Endothelial cell of umbilical vein (primary cell): ENCODE data around the gene SP100. TPM values are rescaled to one million over a fixed set of nuclear protein-coding genes. Genes with fewer than 3 reads are reported as not detected.

Experiments
- BruUV-seq: library from RNA; stranded (reverse); fragments of 400-500 nt; replicated peaks from 2 replicates; lab custom pipeline; 2021; lab: Mats Ljungman, UMichigan
- CTCF ChIA-PET: fragments of 300-600, 350-600 bp; sonication (Branson Sonifier 250); formaldehyde crosslinking; loops from one replicate; lab custom pipeline; 2021; ENCODE audit warnings: antibody characterized with exemption, inconsistent platforms; lab: Charles Lee
- POLR2A ChIA-PET: fragments of 300-600, 350-600 bp; sonication (Branson Sonifier 250); formaldehyde crosslinking; loops from one replicate; lab custom pipeline; 2021; ENCODE audit warnings: antibody characterized with exemption, inconsistent platforms; lab: Charles Lee
- DNase-seq: peaks from one replicate; pipeline ENCODE4 v3.0.0-alpha.2; 2011; ENCODE audit warnings: low read depth, low spot score
- FAIRE-seq: peaks from 2 replicates; lab custom pipeline; 2011; peaks lifted over from hg19 to GRCh38; lab: Jason Lieb, UNC
- H2AFZ ChIP-seq: 2 replicates; pipeline ENCODE4 v1.6.0; 2012; ENCODE audit warnings: low read depth, low read length, control low read depth, inconsistent platforms
- H3K27ac ChIP-seq: 2 replicates; pipeline ENCODE4 v1.5.1; 2011; ENCODE audit warnings: low read depth, mild to moderate bottlenecking, control low read depth, low read length, moderate library complexity; ENCODE audit not compliant: insufficient read depth
- H3K27me3 ChIP-seq, 2 experiments: 2 replicates each; pipeline versions ENCODE4 v1.6.0 to v1.6.1; 2011; ENCODE audit warnings: low read length in 2 of 2, mixed read lengths in 1 of 2; ENCODE audit not compliant: control insufficient read depth in 2 of 2, insufficient read depth in 2 of 2
- H3K36me3 ChIP-seq, 2 experiments: 2 replicates in 1 of 2; 3 replicates in 1 of 2; pipeline ENCODE4 v1.5.1; 2011; ENCODE audit warnings: low read length in 2 of 2, mild to moderate bottlenecking in 1 of 2, moderate library complexity in 1 of 2; ENCODE audit not compliant: control insufficient read depth in 2 of 2, insufficient read depth in 2 of 2; ENCODE audit errors: extremely low read depth in 1 of 2
- H3K4me1 ChIP-seq: 3 replicates; pipeline ENCODE4 v1.5.1; 2011; ENCODE audit warnings: mild to moderate bottlenecking, low read length; ENCODE audit not compliant: control insufficient read depth, insufficient read depth; ENCODE audit errors: extremely low read depth
- H3K4me2 ChIP-seq: 2 replicates; pipeline ENCODE4 v1.6.1; 2011; ENCODE audit warnings: low read length, control low read depth, mixed read lengths; ENCODE audit not compliant: insufficient read depth
- H3K4me3 ChIP-seq, 3 experiments: fragments of 200-600 bp in 1 of 3; sonication (generic), shearing (Covaris generic) in 1 of 3; replicated peaks in 1 of 3; 2 replicates each; pipeline ENCODE4 v1.5.1; 2011 to 2016; ENCODE audit warnings: control low read depth in 3 of 3, low read length in 3 of 3, mild to moderate bottlenecking in 2 of 3, inconsistent platforms in 1 of 3, low read depth in 1 of 3, moderate library complexity in 1 of 3; ENCODE audit not compliant: insufficient read depth in 1 of 3
- H3K79me2 ChIP-seq: 2 replicates; pipeline ENCODE4 v1.6.0; 2012; ENCODE audit warnings: low read length, inconsistent platforms; ENCODE audit not compliant: control insufficient read depth, insufficient read depth
- H3K9ac ChIP-seq: replicated peaks from 2 replicates; pipeline ENCODE3; 2011; ENCODE audit warnings: low read length, control low read depth; ENCODE audit not compliant: insufficient read depth; ENCODE audit errors: extremely low read depth
- H3K9me1 ChIP-seq: replicated peaks from 3 replicates; pipeline ENCODE4 v1.6.0; 2011; ENCODE audit warnings: mild to moderate bottlenecking, low read length; ENCODE audit not compliant: control insufficient read depth, insufficient read depth; ENCODE audit errors: extremely low read depth
- H3K9me3 ChIP-seq: replicated peaks from 2 replicates; pipeline ENCODE4 v1.5.1; 2012; ENCODE audit warnings: low read length, inconsistent platforms; ENCODE audit not compliant: control insufficient read depth, insufficient read depth
- H4K20me1 ChIP-seq: replicated peaks from 2 replicates; pipeline ENCODE3; 2011; ENCODE audit warnings: mild to moderate bottlenecking, low read length; ENCODE audit not compliant: control insufficient read depth, insufficient read depth; ENCODE audit errors: extremely low read depth
- EZH2 ChIP-seq: IDR thresholded peaks from 2 replicates; pipeline ENCODE4 v1.6.1; 2012; ENCODE audit warnings: borderline replicate concordance, low read depth, mild to moderate bottlenecking, moderate library complexity, low read length, inconsistent platforms; ENCODE audit not compliant: severe bottlenecking
- FOS ChIP-seq: IDR thresholded peaks from 2 replicates; pipeline ENCODE4 v1.6.1; 2011; ENCODE audit warnings: mild to moderate bottlenecking, low read length, moderate library complexity, borderline replicate concordance; ENCODE audit not compliant: insufficient read depth
- GATA2 ChIP-seq: IDR thresholded peaks from 2 replicates; pipeline ENCODE4 v1.7.0; 2011; ENCODE audit warnings: low read depth, mild to moderate bottlenecking, moderate library complexity, mixed read lengths, low read length; ENCODE audit not compliant: insufficient read length, insufficient read depth
- JUN ChIP-seq: IDR thresholded peaks from 2 replicates; pipeline ENCODE4 v1.6.1; 2011; ENCODE audit warnings: borderline replicate concordance, low read depth; ENCODE audit not compliant: insufficient read length, insufficient read depth
- MYC ChIP-seq: IDR thresholded peaks from one replicate; pipeline ENCODE4 v1.6.1; 2011; ENCODE audit warnings: mild to moderate bottlenecking, low read depth, low read length
- POLR2A ChIP-seq: IDR thresholded peaks from 2 replicates; pipeline ENCODE4 v1.6.1; 2012; ENCODE audit warnings: low read depth, mild to moderate bottlenecking, control low read depth, low read length
- POLR2AphosphoS5 ChIP-seq: IDR thresholded peaks from 2 replicates; pipeline ENCODE4 v1.6.1; 2012; ENCODE audit warnings: low read depth, mild to moderate bottlenecking, control low read depth, low read length, moderate library complexity; ENCODE audit not compliant: insufficient read depth
- dilution Hi-C: fragments of 300-500 bp; cut with MboI; formaldehyde crosslinking; loops from one replicate; pipeline ENCODE4 v1.15.0; 2019; ENCODE audit warnings: low sequenced_read_pairs; ENCODE audit not compliant: extremely low pct_ligation_motif_present
- intact Hi-C: fragments of 100-400 bp; cut with micrococcal nuclease; formaldehyde crosslinking; loops from one replicate; pipeline ENCODE4 v1.10.0; 2022
- polyA plus RNA-seq, 4 experiments: library from polyadenylated mRNA; depleted of rRNA in 3 of 4; stranded (reverse) in 3 of 4; unstranded in 1 of 4; fragments of >200 nt; gene quantifications; 2 replicates each; pipeline versions ENCODE4 v1.2.1 to v1.2.3, GENCODE V29; 2011 to 2012; ENCODE audit warnings: missing spikeins in 1 of 4
- total RNA-seq: library from RNA; stranded (reverse); gene quantifications from 2 replicates; pipeline ENCODE4 v1.2.3, GENCODE V29; 2021
- TF ChIP-seq, protein P1 (sequence below): IDR thresholded peaks from 2 replicates; pipeline ENCODE4 v1.6.1; 2011; ENCODE audit not compliant: insufficient read depth, insufficient read length
- TF ChIP-seq, protein P2 (sequence below), 2 donors: IDR thresholded peaks; 1 replicate in 1 of 2; 2 replicates in 1 of 2; pipeline ENCODE4 v1.5.1; 2011; ENCODE audit warnings: low read length in 2 of 2, mild to moderate bottlenecking in 2 of 2, moderate library complexity in 2 of 2, control low read depth in 1 of 2, inconsistent platforms in 1 of 2, low read depth in 1 of 2; ENCODE audit not compliant: insufficient read depth in 1 of 2; ENCODE audit errors: extremely low read depth in 1 of 2

The SP100 gene
- total and polyA plus RNA-seq, 2 donors (not counting 3 experiments of a cell fraction or from before 2014, with no cell fraction given): 33.7 to 108 TPM

- intact Hi-C loops: no loop called here
- Histone ChIP-seq H3K9me3 (peaks cover 3% of the 10 kb centered on the region), H3K4me3 (no peak overlapping the region), H3K4me1 (no peaks in the 10 kb centered on the region), H3K27me3 (no peaks in the 10 kb centered on the region), H2AFZ (no peak overlapping the region), H4K20me1 (no peaks in the 10 kb centered on the region), H3K9ac (no peak overlapping the region), H3K9me1 (no peaks in the 10 kb centered on the region), H3K36me3 (no peaks in the 10 kb centered on the region), H3K4me2 (no peak overlapping the region), H3K27ac (no peak overlapping the region), H3K79me2 (no peaks in the 10 kb centered on the region)
- BruUV-seq: no TSS peak
- DNase-seq (no peak), FAIRE-seq (no peak)
- POLR2A ChIA-PET: no interaction called here
- dilution Hi-C loops: no loop called here
- TF ChIP-seq, protein P1, sequence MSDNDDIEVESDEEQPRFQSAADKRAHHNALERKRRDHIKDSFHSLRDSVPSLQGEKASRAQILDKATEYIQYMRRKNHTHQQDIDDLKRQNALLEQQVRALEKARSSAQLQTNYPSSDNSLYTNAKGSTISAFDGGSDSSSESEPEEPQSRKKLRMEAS: no peak
- TF ChIP-seq POLR2A (no peak), JUN (no peak), POLR2AphosphoS5 (no peak), FOS (no peak), MYC (no peak), EZH2 (no peak), GATA2 (no peak)
- TF ChIP-seq, protein P2, sequence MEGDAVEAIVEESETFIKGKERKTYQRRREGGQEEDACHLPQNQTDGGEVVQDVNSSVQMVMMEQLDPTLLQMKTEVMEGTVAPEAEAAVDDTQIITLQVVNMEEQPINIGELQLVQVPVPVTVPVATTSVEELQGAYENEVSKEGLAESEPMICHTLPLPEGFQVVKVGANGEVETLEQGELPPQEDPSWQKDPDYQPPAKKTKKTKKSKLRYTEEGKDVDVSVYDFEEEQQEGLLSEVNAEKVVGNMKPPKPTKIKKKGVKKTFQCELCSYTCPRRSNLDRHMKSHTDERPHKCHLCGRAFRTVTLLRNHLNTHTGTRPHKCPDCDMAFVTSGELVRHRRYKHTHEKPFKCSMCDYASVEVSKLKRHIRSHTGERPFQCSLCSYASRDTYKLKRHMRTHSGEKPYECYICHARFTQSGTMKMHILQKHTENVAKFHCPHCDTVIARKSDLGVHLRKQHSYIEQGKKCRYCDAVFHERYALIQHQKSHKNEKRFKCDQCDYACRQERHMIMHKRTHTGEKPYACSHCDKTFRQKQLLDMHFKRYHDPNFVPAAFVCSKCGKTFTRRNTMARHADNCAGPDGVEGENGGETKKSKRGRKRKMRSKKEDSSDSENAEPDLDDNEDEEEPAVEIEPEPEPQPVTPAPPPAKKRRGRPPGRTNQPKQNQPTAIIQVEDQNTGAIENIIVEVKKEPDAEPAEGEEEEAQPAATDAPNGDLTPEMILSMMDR (IDR thresholded peaks at IDR 0.05; ENCODE audit: extremely low read depth in 1 of 2, insufficient read depth in 1 of 2, low read depth in 1 of 2, low read length in 2 of 2): no peak
- CTCF ChIA-PET: interaction anchor here (1.7 kb wide), 1 partner anchor 12 kb away, joined by 4 read pairs; no protein-coding TSS in a partner anchor
Observed at GRCh38 chr2:230525682-230526081, 109.7 kb downstream of the SP100 start.
